OCI-LY1 (cell line): Measurements from ENCODE around the gene ZMYND15.
"Not testable (repeated sequence)": the region's sequence is repeated elsewhere in the genome, so short reads cannot be mapped to it uniquely, and the experiment has no call there.

ENCODE experiments used
- EZH2 ChIP-seq: fragments of 200-600 bp; sonication (generic), shearing (Covaris generic); IDR thresholded peaks from 2 replicates; pipeline ENCODE4 v1.8.0; 2017; ENCODE audit warnings: borderline replicate concordance, mixed run types, mild to moderate bottlenecking, antibody characterized with exemption, low read length, moderate library complexity, mixed read lengths
- TF ChIP-seq, protein P1 (sequence below): fragments of 200-600 bp; sonication (generic), shearing (Covaris generic); IDR thresholded peaks from 2 replicates; pipeline ENCODE4 v1.5.1; 2017; ENCODE audit warnings: mild to moderate bottlenecking, antibody characterized with exemption, low read length, moderate library complexity, mixed read lengths

GRCh38 chr17:4689872-4690271 is 49.8 kb upstream of the ZMYND15 start:
- TF ChIP-seq, protein P1, sequence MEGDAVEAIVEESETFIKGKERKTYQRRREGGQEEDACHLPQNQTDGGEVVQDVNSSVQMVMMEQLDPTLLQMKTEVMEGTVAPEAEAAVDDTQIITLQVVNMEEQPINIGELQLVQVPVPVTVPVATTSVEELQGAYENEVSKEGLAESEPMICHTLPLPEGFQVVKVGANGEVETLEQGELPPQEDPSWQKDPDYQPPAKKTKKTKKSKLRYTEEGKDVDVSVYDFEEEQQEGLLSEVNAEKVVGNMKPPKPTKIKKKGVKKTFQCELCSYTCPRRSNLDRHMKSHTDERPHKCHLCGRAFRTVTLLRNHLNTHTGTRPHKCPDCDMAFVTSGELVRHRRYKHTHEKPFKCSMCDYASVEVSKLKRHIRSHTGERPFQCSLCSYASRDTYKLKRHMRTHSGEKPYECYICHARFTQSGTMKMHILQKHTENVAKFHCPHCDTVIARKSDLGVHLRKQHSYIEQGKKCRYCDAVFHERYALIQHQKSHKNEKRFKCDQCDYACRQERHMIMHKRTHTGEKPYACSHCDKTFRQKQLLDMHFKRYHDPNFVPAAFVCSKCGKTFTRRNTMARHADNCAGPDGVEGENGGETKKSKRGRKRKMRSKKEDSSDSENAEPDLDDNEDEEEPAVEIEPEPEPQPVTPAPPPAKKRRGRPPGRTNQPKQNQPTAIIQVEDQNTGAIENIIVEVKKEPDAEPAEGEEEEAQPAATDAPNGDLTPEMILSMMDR, result not testable (repeated sequence)
- not testable (repeated sequence) for TF ChIP-seq EZH2
